Right ventricle myocardium inferior (tissue), 1 donor: ENCODE data around the gene BHLHE23. TPM values are rescaled to one million over a fixed set of nuclear protein-coding genes. Genes with fewer than 3 reads are reported as not detected.

ENCODE experiments used
- ATAC-seq: fragments of 200-7000 bp; cut with Tn5 transposase; one replicate; pipeline ENCODE4 v1.9.1; 2020; ENCODE audit warnings: mild to moderate bottlenecking, moderate library complexity
- DNase-seq: peaks from one replicate; pipeline ENCODE4 v3.0.0; 2021; ENCODE audit errors: missing footprints
- intact Hi-C: fragments of 100-400 bp; cut with DNase I; formaldehyde crosslinking; loops from one replicate; pipeline ENCODE4 v1.11.0; 2022
- total RNA-seq: library from RNA; stranded (reverse); fragmentation: NEBNext Ultra II Directional; extraction: Animal tissue kit (Norgen Biotek cat#: 25700); gene quantifications from one replicate; pipeline ENCODE4 v1.2.1, GENCODE V29; 2021
- donor health status: DM: no; HTN: yes; CAD: no; lungs with severe emphysema.

BHLHE23 gene
- total RNA-seq, 1 donor from 2014 or later: not detected

- intact Hi-C loops: no loop called here
These were observed 25.8 kb downstream of the BHLHE23 start for GRCh38 chr20:62980970-62981369.

DNA sequence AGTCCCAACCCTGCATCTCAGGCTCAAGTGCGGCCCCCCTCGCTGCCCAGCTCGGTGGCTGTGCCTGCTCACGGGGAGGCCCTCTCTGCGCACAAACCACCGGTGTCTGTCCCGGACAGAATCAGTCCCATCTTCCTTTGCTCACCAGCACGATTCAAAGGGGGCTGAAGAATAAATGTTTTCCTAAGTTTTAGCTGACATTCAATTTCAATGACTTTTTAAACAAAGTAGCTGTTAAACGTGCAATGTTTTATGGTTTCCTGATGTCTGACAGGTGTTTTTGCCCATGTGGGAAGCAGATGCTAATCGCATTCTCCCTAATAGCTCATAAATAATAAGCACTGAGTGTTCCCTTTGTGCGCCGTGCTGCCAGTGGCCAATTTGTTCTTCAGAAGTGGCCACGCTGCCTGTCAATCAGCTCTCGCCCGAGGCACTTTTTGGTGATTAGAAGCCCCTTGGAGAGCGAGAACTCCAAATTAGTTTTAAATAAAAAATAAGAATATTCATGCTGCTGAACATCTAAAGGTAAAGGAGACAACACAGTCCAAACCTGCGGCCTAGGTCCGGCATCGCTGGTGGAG is 26.3 kb downstream of the BHLHE23 start:
- DNase-seq: no peak
- intact Hi-C loops: no loop called here
- ATAC-seq: no peak

More at GRCh38 chr20:62980970-62981369, 25.8 kb downstream of the BHLHE23 start:
- DNase-seq: no peak
- ATAC-seq: no peak

DNA sequence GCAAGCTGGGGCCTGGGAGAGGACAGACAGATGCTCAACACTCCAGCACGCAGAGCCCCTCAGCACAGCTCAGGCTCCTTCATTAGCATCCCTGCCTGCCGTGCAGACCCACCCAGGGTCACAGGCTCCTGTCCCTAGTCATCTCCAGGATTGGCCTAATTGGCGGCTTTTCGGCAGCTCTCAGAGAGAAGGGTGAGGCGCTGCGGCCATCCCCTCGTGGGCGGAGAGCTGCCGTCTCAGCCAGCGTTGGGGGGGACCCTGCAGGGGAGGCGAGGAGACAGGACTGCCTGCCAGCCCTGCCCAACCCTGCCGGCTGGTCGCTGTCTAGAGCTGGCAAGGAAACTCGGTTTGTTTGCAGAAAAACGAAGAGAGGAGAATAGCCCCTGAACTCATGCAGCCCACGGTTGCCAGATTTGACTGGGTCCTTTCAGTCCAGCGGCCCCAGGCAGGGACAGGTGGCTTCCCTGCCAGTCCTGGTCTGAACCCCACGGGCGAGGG is 26.8 kb downstream of the BHLHE23 start:
- intact Hi-C loops: no loop called here
- ATAC-seq (no peak), DNase-seq (no peak)

- no peak for DNase-seq
- intact Hi-C loops: no loop called here
- ATAC-seq: no peak
These were observed 27.5 kb downstream of the BHLHE23 start for GRCh38 chr20:62979310-62979709.

- DNase-seq (no peak), ATAC-seq (no peak)
- intact Hi-C loops: no loop called here
These were observed 28.2 kb downstream of the BHLHE23 start for GRCh38 chr20:62978561-62978943.

GRCh38 chr20:62977613-62978560 is 28.9 kb downstream of the BHLHE23 start:
- DNase-seq: no peak
- intact Hi-C loops: no loop called here
- no peak for ATAC-seq

- DNase-seq (no peak), ATAC-seq (no peak)
- intact Hi-C loops: no loop called here
These were observed 29.9 kb downstream of the BHLHE23 start for GRCh38 chr20:62976886-62977285.

- ATAC-seq: no peak
- no peak for DNase-seq
- intact Hi-C loops: no loop called here
These were observed 30.8 kb downstream of the BHLHE23 start for GRCh38 chr20:62975812-62976508.

DNA sequence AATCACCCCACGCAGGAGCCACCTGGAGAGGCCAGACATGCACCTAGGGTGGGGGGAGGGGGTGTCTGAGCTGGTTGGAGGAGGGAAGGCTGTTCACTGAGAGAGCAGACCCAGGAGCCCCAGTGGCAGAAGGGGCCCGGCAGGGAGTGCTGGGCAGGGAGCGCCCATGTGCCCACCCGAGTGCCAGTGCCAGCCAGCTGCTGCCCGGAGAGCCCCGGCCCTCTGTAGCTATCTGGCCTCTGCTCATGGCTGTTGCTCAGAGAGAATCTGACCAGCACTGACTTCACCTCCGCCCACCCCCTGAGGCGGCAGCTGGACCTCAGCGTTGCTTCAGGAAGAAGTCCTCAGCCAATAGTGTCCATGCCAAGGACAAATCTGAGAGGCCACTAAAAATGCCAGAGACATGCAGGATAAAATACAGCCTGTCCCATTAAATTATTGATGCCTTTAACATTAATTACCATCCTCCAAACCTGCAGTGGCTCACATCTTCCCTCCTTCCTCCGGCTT is 31.5 kb downstream of the BHLHE23 start:
- ATAC-seq (no peak), DNase-seq (no peak)
- intact Hi-C loops: no loop called here

- intact Hi-C loops: loop anchor here (1.0 kb wide), 1 partner anchor 36 kb away; no protein-coding TSS in a partner anchor
- no peak for ATAC-seq
- no peak for DNase-seq
These were observed 33.7 kb downstream of the BHLHE23 start for GRCh38 chr20:62972845-62973745.

GRCh38 chr20:62971950-62972844 is 34.6 kb downstream of the BHLHE23 start:
- ATAC-seq: peak; percentile 92
- intact Hi-C loops: loop anchor here (1.0 kb wide), 1 partner anchor 37 kb away; no protein-coding TSS in a partner anchor
- DNase-seq: peak; percentile 90

- no peak for DNase-seq
- no peak for ATAC-seq
- intact Hi-C loops: no loop called here
These were observed 35.4 kb downstream of the BHLHE23 start for GRCh38 chr20:62971211-62971949.

- DNase-seq: no peak
- ATAC-seq: no peak
- intact Hi-C loops: no loop called here
These were observed 36.2 kb downstream of the BHLHE23 start for GRCh38 chr20:62970307-62971210.

- intact Hi-C loops: no loop called here
- ATAC-seq: no peak
- DNase-seq: no peak
These were observed 36.8 kb downstream of the BHLHE23 start for GRCh38 chr20:62969939-62970306.

DNA sequence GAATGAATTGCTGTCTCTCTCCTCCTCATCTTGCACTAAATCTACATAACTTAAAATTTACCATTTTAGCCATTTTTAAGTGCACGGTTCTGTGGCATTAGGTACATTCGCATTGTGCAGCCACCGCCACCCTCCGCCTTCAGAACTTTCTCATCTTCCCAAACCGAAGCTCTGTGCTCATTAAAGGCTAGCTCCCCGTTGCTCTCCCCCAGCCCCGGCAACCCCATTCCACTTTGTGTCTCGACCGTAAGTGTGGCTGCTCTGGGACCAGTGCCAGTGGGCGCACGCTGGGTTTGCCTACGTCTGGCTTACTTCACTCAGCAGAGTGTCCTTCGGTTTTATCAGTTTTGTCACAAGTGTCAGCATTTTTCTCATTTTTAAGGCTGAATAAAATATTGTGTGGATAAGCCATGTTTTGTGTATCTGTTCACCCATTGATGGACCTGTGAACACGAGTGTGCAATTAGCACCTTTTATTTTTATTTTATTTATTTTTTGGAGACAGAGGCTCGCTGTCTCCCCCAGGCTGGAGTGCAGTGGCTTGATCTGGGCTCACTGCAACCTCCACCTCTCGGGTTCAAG is 37.5 kb downstream of the BHLHE23 start:
- DNase-seq (no peak), ATAC-seq (no peak)
- intact Hi-C loops: no loop called here
